Left ventricle myocardium inferior (tissue), 1 donor: ENCODE data around the gene LRP11. TPM values are rescaled to one million over a fixed set of nuclear protein-coding genes. Genes with fewer than 3 reads are reported as not detected.

Experiments used
- DNase-seq: peaks from one replicate; pipeline ENCODE4 v3.0.0-alpha.2; 2020
- H3K27ac ChIP-seq: fragments of 200-600 bp; replicated peaks from 2 replicates; pipeline ENCODE4 v1.8.0; 2021
- H3K27me3 ChIP-seq: fragments of 200-600 bp; 2 replicates; pipeline ENCODE4 v1.8.0; 2021; ENCODE audit warnings: low read depth
- H3K36me3 ChIP-seq: fragments of 200-600 bp; 2 replicates; pipeline ENCODE4 v1.8.0; 2021
- H3K4me1 ChIP-seq: fragments of 200-600 bp; 2 replicates; pipeline ENCODE4 v1.8.0; 2021
- H3K4me3 ChIP-seq: fragments of 200-600 bp; 2 replicates; pipeline ENCODE4 v1.8.0; 2021; ENCODE audit warnings: mild to moderate bottlenecking, moderate library complexity
- H3K9me3 ChIP-seq: fragments of 200-600 bp; replicated peaks from 2 replicates; pipeline ENCODE4 v1.8.0; 2021
- intact Hi-C: fragments of 100-400 bp; cut with micrococcal nuclease; formaldehyde crosslinking; loops from one replicate; pipeline ENCODE4 v1.11.0; 2022
- total RNA-seq: library from RNA; stranded (reverse); fragmentation: NEBNext Ultra II Directional; extraction: Animal tissue kit (Norgen Biotek cat#: 25700); gene quantifications from one replicate; pipeline ENCODE4 v1.2.1, GENCODE V29; 2021
- TF ChIP-seq, protein P1 (sequence below): fragments of 200-600 bp; IDR thresholded peaks from 2 replicates; pipeline ENCODE4 v1.8.0; 2021; ENCODE audit warnings: antibody characterized with exemption, mild to moderate bottlenecking, borderline replicate concordance
- donor health status: DM: no; HTN: yes; CAD: no; lungs with severe emphysema.

Gene LRP11
- total RNA-seq, 1 donor from 2014 or later: 18.2 TPM

DNA sequence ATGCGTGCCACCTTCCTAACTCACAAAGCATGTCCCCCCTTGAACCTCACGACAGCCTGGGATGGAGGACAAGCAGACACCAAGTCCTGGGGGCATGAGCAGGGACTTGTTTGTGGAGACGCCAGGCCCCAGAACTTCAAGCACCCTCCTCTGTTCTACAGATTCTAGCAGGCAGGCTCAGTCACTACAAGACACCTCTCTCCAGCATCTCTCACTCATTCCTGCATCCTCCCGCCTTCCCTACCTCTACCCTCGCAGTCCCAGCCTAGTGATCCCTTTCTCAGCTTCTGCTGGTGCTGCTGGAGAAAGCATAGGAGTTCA, 3.7 kb downstream of the LRP11 start:
- no peak overlapping the region for H3K27ac ChIP-seq
- no peak overlapping the region for H3K4me3 ChIP-seq
- peaks cover 53% of the 10 kb centered on the region for H3K4me1 ChIP-seq
- intact Hi-C loops: no loop called here
- no peaks in the 10 kb centered on the region for H3K9me3 ChIP-seq
- no peaks in the 10 kb centered on the region for H3K36me3 ChIP-seq
- TF ChIP-seq, protein P1, sequence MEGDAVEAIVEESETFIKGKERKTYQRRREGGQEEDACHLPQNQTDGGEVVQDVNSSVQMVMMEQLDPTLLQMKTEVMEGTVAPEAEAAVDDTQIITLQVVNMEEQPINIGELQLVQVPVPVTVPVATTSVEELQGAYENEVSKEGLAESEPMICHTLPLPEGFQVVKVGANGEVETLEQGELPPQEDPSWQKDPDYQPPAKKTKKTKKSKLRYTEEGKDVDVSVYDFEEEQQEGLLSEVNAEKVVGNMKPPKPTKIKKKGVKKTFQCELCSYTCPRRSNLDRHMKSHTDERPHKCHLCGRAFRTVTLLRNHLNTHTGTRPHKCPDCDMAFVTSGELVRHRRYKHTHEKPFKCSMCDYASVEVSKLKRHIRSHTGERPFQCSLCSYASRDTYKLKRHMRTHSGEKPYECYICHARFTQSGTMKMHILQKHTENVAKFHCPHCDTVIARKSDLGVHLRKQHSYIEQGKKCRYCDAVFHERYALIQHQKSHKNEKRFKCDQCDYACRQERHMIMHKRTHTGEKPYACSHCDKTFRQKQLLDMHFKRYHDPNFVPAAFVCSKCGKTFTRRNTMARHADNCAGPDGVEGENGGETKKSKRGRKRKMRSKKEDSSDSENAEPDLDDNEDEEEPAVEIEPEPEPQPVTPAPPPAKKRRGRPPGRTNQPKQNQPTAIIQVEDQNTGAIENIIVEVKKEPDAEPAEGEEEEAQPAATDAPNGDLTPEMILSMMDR: no peak
- no peak for DNase-seq
- H3K27me3 ChIP-seq: no peaks in the 10 kb centered on the region

DNA sequence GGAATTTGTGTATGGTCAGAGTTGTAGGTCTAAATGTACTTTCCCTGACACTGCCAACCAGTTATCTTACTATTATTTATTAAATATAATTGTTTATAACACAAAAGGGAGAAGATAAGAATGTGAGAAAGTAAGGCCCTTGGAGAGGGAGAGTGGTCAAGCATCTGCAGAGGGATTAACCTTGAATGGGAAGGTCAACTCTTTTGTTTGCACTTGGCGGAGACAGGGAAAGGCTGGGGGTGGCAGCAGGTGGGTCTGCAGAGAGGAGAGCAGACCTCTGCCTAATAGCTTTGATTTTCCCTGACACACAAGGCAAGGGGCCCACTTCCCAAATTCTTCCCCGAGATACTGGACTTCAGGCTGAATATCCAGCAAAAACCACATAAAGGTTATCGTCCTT, 4.2 kb downstream of the LRP11 start:
- no peaks in the 10 kb centered on the region for H3K36me3 ChIP-seq
- H3K27ac ChIP-seq: no peak overlapping the region
- intact Hi-C loops: no loop called here
- TF ChIP-seq, protein P1: no peak
- no peak overlapping the region for H3K4me3 ChIP-seq
- no peaks in the 10 kb centered on the region for H3K27me3 ChIP-seq
- H3K4me1 ChIP-seq: peaks cover 53% of the 10 kb centered on the region
- DNase-seq: no peak
- H3K9me3 ChIP-seq: no peaks in the 10 kb centered on the region

DNA sequence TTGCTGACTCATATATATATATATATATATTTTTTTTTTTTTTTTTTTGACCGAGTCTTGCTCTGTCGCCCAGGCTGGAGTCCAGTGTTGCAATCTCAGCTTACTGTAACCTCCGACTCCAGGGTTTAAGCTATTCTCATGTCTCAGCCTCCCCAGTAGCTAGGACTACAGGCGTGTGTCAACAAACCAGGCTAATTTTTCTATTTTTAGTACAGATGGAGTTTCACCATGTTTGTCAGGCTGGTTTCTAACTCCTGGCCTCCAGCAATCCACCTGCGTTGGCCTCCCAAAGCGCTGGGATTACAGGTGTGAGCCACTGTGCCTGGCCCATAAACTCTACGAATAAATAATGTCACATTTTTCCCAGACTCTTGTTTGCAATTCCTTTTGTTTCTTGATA, 4.8 kb downstream of the LRP11 start:
- Histone ChIP-seq H3K36me3 (no peaks in the 10 kb centered on the region), H3K9me3 (no peaks in the 10 kb centered on the region), H3K4me3 (no peak overlapping the region), H3K27ac (no peak overlapping the region), H3K27me3 (no peaks in the 10 kb centered on the region), H3K4me1 (peaks cover 48% of the 10 kb centered on the region)
- TF ChIP-seq, protein P1: no peak
- DNase-seq: no peak
- intact Hi-C loops: no loop called here

DNA sequence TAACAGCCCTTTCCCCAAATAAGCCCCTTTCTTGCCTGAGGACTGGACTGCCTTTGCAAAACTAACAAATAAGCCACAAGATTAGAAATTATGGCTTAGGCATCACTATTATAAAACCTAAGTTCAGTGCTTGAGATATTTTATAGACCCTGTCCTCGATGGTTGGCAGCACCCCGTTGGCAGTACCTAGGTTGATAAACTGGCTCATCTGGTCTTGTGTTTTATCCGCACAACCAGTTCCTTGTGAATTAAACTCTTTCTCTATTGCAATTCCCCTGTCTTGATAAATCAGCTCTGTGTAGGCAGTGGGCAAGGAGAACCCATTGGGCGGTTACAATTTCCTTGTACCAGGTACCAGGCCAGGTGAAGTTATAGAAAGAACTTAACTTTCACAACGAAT, 6.6 kb downstream of the LRP11 start:
- intact Hi-C loops: no loop called here
- no peak for DNase-seq
- H3K27me3 ChIP-seq: no peaks in the 10 kb centered on the region

DNA sequence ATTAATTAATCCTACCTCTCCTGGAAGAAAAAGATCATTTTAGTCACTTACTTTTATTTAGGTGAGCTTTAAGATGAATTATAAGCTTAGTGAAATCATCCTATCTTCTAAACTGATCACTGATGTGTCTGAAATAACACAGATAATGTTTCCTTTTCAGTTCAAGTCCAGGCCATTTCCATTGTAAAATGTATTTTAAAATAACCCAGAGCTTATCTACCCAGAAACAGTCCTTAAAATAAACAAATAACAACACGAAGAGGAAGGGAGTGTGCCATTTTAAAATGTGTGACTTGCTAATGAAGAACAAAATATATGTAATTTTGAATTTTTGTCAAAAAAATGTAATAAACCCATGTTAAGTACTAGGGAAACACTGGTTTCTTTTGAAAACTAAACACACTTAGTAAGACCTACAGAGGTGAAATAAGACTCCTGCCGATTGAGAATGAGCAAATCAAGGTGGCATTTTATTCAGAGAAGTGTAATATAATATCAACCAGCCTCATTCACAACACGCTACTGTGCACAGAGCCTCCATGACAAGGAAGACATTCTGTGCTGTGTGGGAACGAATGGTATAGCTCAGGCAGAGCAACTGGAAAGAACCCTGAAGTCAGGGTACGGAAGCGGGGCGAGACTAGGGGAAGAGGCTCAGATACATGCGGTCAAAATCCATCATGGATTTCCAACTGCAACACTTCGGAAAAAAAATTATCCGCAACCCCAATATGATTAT, 7.7 kb downstream of the LRP11 start:
- H3K27ac ChIP-seq: no peak overlapping the region
- no peaks in the 10 kb centered on the region for H3K36me3 ChIP-seq
- intact Hi-C loops: no loop called here
- H3K27me3 ChIP-seq: no peaks in the 10 kb centered on the region
- peaks cover 28% of the 10 kb centered on the region for H3K4me1 ChIP-seq
- no peaks in the 10 kb centered on the region for H3K9me3 ChIP-seq
- DNase-seq: no peak
- H3K4me3 ChIP-seq: no peak overlapping the region
- TF ChIP-seq, protein P1: no peak

More for the DNA sequence above, 6.6 kb downstream of the LRP11 start:
- H3K36me3 ChIP-seq: no peaks in the 10 kb centered on the region
- no peak overlapping the region for H3K4me3 ChIP-seq
- no peaks in the 10 kb centered on the region for H3K9me3 ChIP-seq
- TF ChIP-seq, protein P1: no peak
- no peak overlapping the region for H3K27ac ChIP-seq
- peaks cover 30% of the 10 kb centered on the region for H3K4me1 ChIP-seq
